SK-N-SH (cell line): ENCODE measurements around the gene GRAP.

Experiments
- RCOR1 ChIP-seq: fragments of 150-350 bp; IDR thresholded peaks from 2 replicates; pipeline ENCODE4 v1.6.1; 2017; ENCODE audit warnings: antibody characterized with exemption, low read length
- TF ChIP-seq, protein P1 (sequence below): IDR thresholded peaks from 2 replicates; pipeline ENCODE4 v1.6.1; 2012; ENCODE audit warnings: mild to moderate bottlenecking, low read depth, low read length, moderate library complexity
- TF ChIP-seq, protein P2 (sequence below): fragments of 200-600 bp; sonication (generic); IDR thresholded peaks from 2 replicates; pipeline ENCODE4 v1.6.1; 2017; ENCODE audit warnings: antibody characterized with exemption, mild to moderate bottlenecking, moderate library complexity
- TF ChIP-seq, protein P3 (sequence below): IDR thresholded peaks from 2 replicates; pipeline ENCODE4 v1.4.0; 2012; ENCODE audit warnings: low read depth

DNA sequence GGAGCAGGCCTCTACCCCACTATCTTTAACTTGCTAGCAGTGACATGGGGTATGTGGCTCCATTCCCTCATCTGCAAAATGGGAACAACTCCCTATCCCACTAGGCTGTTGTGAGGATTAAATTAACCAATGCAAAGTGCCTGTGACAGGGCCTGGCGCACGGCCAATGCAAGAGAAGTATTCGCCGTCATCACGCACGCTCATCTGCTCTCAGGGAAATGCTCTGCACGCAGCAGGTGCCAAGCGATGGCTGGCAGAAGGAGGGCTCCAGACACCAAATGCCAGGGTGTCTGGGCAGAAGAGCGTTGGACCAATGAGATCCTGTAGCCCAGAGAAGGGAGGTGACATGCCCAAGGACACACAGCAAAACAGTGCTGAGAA, 59.5 kb downstream of the GRAP start:
- TF ChIP-seq, protein P1, sequence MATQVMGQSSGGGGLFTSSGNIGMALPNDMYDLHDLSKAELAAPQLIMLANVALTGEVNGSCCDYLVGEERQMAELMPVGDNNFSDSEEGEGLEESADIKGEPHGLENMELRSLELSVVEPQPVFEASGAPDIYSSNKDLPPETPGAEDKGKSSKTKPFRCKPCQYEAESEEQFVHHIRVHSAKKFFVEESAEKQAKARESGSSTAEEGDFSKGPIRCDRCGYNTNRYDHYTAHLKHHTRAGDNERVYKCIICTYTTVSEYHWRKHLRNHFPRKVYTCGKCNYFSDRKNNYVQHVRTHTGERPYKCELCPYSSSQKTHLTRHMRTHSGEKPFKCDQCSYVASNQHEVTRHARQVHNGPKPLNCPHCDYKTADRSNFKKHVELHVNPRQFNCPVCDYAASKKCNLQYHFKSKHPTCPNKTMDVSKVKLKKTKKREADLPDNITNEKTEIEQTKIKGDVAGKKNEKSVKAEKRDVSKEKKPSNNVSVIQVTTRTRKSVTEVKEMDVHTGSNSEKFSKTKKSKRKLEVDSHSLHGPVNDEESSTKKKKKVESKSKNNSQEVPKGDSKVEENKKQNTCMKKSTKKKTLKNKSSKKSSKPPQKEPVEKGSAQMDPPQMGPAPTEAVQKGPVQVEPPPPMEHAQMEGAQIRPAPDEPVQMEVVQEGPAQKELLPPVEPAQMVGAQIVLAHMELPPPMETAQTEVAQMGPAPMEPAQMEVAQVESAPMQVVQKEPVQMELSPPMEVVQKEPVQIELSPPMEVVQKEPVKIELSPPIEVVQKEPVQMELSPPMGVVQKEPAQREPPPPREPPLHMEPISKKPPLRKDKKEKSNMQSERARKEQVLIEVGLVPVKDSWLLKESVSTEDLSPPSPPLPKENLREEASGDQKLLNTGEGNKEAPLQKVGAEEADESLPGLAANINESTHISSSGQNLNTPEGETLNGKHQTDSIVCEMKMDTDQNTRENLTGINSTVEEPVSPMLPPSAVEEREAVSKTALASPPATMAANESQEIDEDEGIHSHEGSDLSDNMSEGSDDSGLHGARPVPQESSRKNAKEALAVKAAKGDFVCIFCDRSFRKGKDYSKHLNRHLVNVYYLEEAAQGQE = no peak
- TF ChIP-seq, protein P2, sequence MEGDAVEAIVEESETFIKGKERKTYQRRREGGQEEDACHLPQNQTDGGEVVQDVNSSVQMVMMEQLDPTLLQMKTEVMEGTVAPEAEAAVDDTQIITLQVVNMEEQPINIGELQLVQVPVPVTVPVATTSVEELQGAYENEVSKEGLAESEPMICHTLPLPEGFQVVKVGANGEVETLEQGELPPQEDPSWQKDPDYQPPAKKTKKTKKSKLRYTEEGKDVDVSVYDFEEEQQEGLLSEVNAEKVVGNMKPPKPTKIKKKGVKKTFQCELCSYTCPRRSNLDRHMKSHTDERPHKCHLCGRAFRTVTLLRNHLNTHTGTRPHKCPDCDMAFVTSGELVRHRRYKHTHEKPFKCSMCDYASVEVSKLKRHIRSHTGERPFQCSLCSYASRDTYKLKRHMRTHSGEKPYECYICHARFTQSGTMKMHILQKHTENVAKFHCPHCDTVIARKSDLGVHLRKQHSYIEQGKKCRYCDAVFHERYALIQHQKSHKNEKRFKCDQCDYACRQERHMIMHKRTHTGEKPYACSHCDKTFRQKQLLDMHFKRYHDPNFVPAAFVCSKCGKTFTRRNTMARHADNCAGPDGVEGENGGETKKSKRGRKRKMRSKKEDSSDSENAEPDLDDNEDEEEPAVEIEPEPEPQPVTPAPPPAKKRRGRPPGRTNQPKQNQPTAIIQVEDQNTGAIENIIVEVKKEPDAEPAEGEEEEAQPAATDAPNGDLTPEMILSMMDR = no peak
- TF ChIP-seq, protein P3, sequence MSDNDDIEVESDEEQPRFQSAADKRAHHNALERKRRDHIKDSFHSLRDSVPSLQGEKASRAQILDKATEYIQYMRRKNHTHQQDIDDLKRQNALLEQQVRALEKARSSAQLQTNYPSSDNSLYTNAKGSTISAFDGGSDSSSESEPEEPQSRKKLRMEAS = no peak
- no peak for TF ChIP-seq RCOR1
